HCT116 (cell line): ENCODE measurements around the gene TMEM237.

Experiments
- CTCF ChIP-seq, 3 experiments: fragments of 200-600 bp in 1 of 3; sonication (generic) in 1 of 3; IDR thresholded peaks in 2 of 3; conservative IDR thresholded peaks in 1 of 3; 2 replicates each; pipeline ENCODE4 v1.5.1; 2012 to 2017; ENCODE audit warnings: low read depth in 2 of 3, low read length in 2 of 3, antibody characterized with exemption in 1 of 3, borderline replicate concordance in 1 of 3, control low read depth in 1 of 3, mild to moderate bottlenecking in 1 of 3, mixed read lengths in 1 of 3, mixed run types in 1 of 3, moderate library complexity in 1 of 3; ENCODE audit not compliant: insufficient read depth in 1 of 3
- SIN3A ChIP-seq: IDR thresholded peaks from 2 replicates; pipeline ENCODE4 v1.6.1; 2012; ENCODE audit warnings: low read depth
- ZFX ChIP-seq: fragments of 450-650 bp; IDR thresholded peaks from 2 replicates; pipeline ENCODE4 v1.6.1; 2017

GRCh38 chr2:201600906-201601305 is 42.4 kb downstream of the TMEM237 start:
- TF ChIP-seq SIN3A (no peak), ZFX (no peak), CTCF (IDR thresholded peaks at IDR 0.05 in 2 of 3, conservative IDR thresholded peaks at IDR 0.05 in 1 of 3; ENCODE audit: borderline replicate concordance in 1 of 3, insufficient read depth in 1 of 3, low read depth in 2 of 3, low read length in 2 of 3) (no peak)
